ENCODE data around the gene PRSS23. TPM values are rescaled to one million over a fixed set of nuclear protein-coding genes. Genes with fewer than 3 reads are reported as not detected.

Gene PRSS23
- total RNA-seq, 2 experiments from 2014 or later = 0.05 TPM; not detected in 1

GRCh38 chr11:86775361-86775760 is 25.0 kb upstream of the PRSS23 start:
- Histone ChIP-seq H3K36me3 (ENCODE audit: insufficient read depth, low read length) (no peaks in the 10 kb centered on the region), H3K4me1 (ENCODE audit: insufficient read depth, low read length) (no peaks in the 10 kb centered on the region), H3K9me3 (ENCODE audit: control insufficient read depth in 1 of 2, insufficient read depth in 1 of 2, low read length in 2 of 2) (peaks cover 0 to 5% of the 10 kb centered on the region in 2 experiments), H3K4me3 (ENCODE audit: low read length) (no peak overlapping the region), H3K27ac (ENCODE audit: low read depth in 1 of 2, low read length in 2 of 2) (no peak overlapping the region), H3K27me3 (ENCODE audit: control insufficient read depth in 1 of 2, insufficient read depth in 2 of 2, low read length in 2 of 2) (no peaks in the 10 kb centered on the region)
- Mint-ChIP-seq H3K9me3 (peaks cover 2% of the 10 kb centered on the region), H3K27ac (no peak overlapping the region), H3K4me3 (no peak overlapping the region), H3K4me1 (ENCODE audit: low read depth) (no peaks in the 10 kb centered on the region), H3K27me3 (peaks cover 19% of the 10 kb centered on the region), H3K36me3 (ENCODE audit: low read depth) (no peaks in the 10 kb centered on the region)
- intact Hi-C loops (cut with DNase I, micrococcal nuclease) = no loop called here
- ChIA-PET POLR2A (no interaction called here), CTCF (no interaction called here)
- no peak for TF ChIP-seq CTCF (IDR thresholded peaks at IDR 0.05)
- no peak for ATAC-seq (ENCODE audit: poor library complexity)
- no peak for DNase-seq

- Mint-ChIP-seq H3K9me3 (no peaks in the 10 kb centered on the region), H3K27me3 (peaks cover 17% of the 10 kb centered on the region), H3K27ac (no peak overlapping the region), H3K4me1 (ENCODE audit: low read depth) (no peaks in the 10 kb centered on the region), H3K4me3 (no peak overlapping the region), H3K36me3 (ENCODE audit: low read depth) (no peaks in the 10 kb centered on the region)
- TF ChIP-seq CTCF (IDR thresholded peaks at IDR 0.05) = no peak
- Histone ChIP-seq H3K27me3 (ENCODE audit: control insufficient read depth in 1 of 2, insufficient read depth in 2 of 2, low read length in 2 of 2) (no peaks in the 10 kb centered on the region), H3K4me1 (ENCODE audit: insufficient read depth, low read length) (no peaks in the 10 kb centered on the region), H3K4me3 (ENCODE audit: low read length) (no peak overlapping the region), H3K9me3 (ENCODE audit: control insufficient read depth in 1 of 2, insufficient read depth in 1 of 2, low read length in 2 of 2) (no peaks in the 10 kb centered on the region), H3K36me3 (ENCODE audit: insufficient read depth, low read length) (no peaks in the 10 kb centered on the region), H3K27ac (ENCODE audit: low read depth in 1 of 2, low read length in 2 of 2) (no peak overlapping the region)
- DNase-seq (no peak), ATAC-seq (ENCODE audit: poor library complexity) (no peak)
- intact Hi-C loops (cut with DNase I, micrococcal nuclease) = no loop called here
- ChIA-PET CTCF (no interaction called here), POLR2A (no interaction called here)
These were observed 18.8 kb upstream of the PRSS23 start for GRCh38 chr11:86781546-86781945.

- intact Hi-C loops (cut with DNase I, micrococcal nuclease) = no loop called here
- Histone ChIP-seq H3K36me3 (ENCODE audit: insufficient read depth, low read length) (no peaks in the 10 kb centered on the region), H3K4me3 (ENCODE audit: low read length) (no peak overlapping the region), H3K27me3 (ENCODE audit: control insufficient read depth in 1 of 2, insufficient read depth in 2 of 2, low read length in 2 of 2) (no peaks in the 10 kb centered on the region), H3K27ac (ENCODE audit: low read depth in 1 of 2, low read length in 2 of 2) (no peak overlapping the region), H3K4me1 (ENCODE audit: insufficient read depth, low read length) (no peaks in the 10 kb centered on the region), H3K9me3 (ENCODE audit: control insufficient read depth in 1 of 2, insufficient read depth in 1 of 2, low read length in 2 of 2) (no peaks in the 10 kb centered on the region)
- peaks cover 27% of the 10 kb centered on the region for H3K27me3 Mint-ChIP-seq
- no peak overlapping the region for H3K4me3 Mint-ChIP-seq
- H3K27ac Mint-ChIP-seq = no peak overlapping the region
- no peak for ATAC-seq (ENCODE audit: poor library complexity)
- no peak for TF ChIP-seq CTCF (IDR thresholded peaks at IDR 0.05)
- no peaks in the 10 kb centered on the region for H3K9me3 Mint-ChIP-seq
- no peak for DNase-seq
- ChIA-PET POLR2A (no interaction called here), CTCF (no interaction called here)
- no peaks in the 10 kb centered on the region for H3K36me3 Mint-ChIP-seq (ENCODE audit: low read depth)
- H3K4me1 Mint-ChIP-seq (ENCODE audit: low read depth) = no peaks in the 10 kb centered on the region
These were observed 17.6 kb upstream of the PRSS23 start for GRCh38 chr11:86782742-86783141.
